ENCODE data around the gene FRYL.

The FRYL gene

GRCh38 chr4:48774760-48775710 lies 5.0 kb downstream of the FRYL start:
- TF ChIP-seq FOXM1 (IDR thresholded peaks at IDR 0.05; ENCODE audit: borderline replicate concordance, low read depth) (no peak), NFIC (IDR thresholded peaks at IDR 0.05) (no peak), CREB1 (IDR thresholded peaks at IDR 0.05; ENCODE audit: low read depth) (no peak), TEAD4 (IDR thresholded peaks at IDR 0.05) (no peak), TAF1 (IDR thresholded peaks at IDR 0.05; ENCODE audit: low read depth) (no peak), TCF12 (IDR thresholded peaks at IDR 0.05; ENCODE audit: low read depth) (no peak), EGR1 (IDR thresholded peaks at IDR 0.05) (no peak), ZBTB7A (IDR thresholded peaks at IDR 0.05; ENCODE audit: low read depth) (no peak), MAX (IDR thresholded peaks at IDR 0.05) (no peak), CEBPB (IDR thresholded peaks at IDR 0.05) (no peak), RAD21 (IDR thresholded peaks at IDR 0.05; ENCODE audit: low read depth) (no peak), EP300 (IDR thresholded peaks at IDR 0.05; ENCODE audit: borderline replicate concordance) (no peak), YY1 (IDR thresholded peaks at IDR 0.05; ENCODE audit: low read depth) (no peak), REST (IDR thresholded peaks at IDR 0.05; ENCODE audit: low read depth) (no peak)
- TF ChIP-seq, protein P1, sequence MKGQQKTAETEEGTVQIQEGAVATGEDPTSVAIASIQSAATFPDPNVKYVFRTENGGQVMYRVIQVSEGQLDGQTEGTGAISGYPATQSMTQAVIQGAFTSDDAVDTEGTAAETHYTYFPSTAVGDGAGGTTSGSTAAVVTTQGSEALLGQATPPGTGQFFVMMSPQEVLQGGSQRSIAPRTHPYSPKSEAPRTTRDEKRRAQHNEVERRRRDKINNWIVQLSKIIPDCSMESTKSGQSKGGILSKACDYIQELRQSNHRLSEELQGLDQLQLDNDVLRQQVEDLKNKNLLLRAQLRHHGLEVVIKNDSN (IDR thresholded peaks at IDR 0.05), result no peak

- TF ChIP-seq EP300 (IDR thresholded peaks at IDR 0.05; ENCODE audit: borderline replicate concordance) (no peak), TEAD4 (IDR thresholded peaks at IDR 0.05) (no peak)
Measured at GRCh38 chr4:48772556-48772955, 7.5 kb downstream of the FRYL start.

- no peak for TF ChIP-seq NFIC (IDR thresholded peaks at IDR 0.05)
- no peak for TF ChIP-seq CEBPB (IDR thresholded peaks at IDR 0.05)
- TF ChIP-seq CREB1 (IDR thresholded peaks at IDR 0.05; ENCODE audit: low read depth), result no peak
- TF ChIP-seq YY1 (IDR thresholded peaks at IDR 0.05; ENCODE audit: low read depth), result no peak
- TF ChIP-seq REST (IDR thresholded peaks at IDR 0.05; ENCODE audit: low read depth), result no peak
- TF ChIP-seq FOXM1 (IDR thresholded peaks at IDR 0.05; ENCODE audit: borderline replicate concordance, low read depth), result no peak
- no peak for TF ChIP-seq TEAD4 (IDR thresholded peaks at IDR 0.05)
- TF ChIP-seq, protein P1 (IDR thresholded peaks at IDR 0.05), result no peak
- TF ChIP-seq TCF12 (IDR thresholded peaks at IDR 0.05; ENCODE audit: low read depth), result no peak
- no peak for TF ChIP-seq TAF1 (IDR thresholded peaks at IDR 0.05; ENCODE audit: low read depth)
- no peak for TF ChIP-seq MAX (IDR thresholded peaks at IDR 0.05)
- no peak for TF ChIP-seq EGR1 (IDR thresholded peaks at IDR 0.05)
- TF ChIP-seq EP300 (IDR thresholded peaks at IDR 0.05; ENCODE audit: borderline replicate concordance), result no peak
- no peak for TF ChIP-seq RAD21 (IDR thresholded peaks at IDR 0.05; ENCODE audit: low read depth)
- no peak for TF ChIP-seq ZBTB7A (IDR thresholded peaks at IDR 0.05; ENCODE audit: low read depth)
Measured at GRCh38 chr4:48767055-48767929, 12.8 kb downstream of the FRYL start.

DNA sequence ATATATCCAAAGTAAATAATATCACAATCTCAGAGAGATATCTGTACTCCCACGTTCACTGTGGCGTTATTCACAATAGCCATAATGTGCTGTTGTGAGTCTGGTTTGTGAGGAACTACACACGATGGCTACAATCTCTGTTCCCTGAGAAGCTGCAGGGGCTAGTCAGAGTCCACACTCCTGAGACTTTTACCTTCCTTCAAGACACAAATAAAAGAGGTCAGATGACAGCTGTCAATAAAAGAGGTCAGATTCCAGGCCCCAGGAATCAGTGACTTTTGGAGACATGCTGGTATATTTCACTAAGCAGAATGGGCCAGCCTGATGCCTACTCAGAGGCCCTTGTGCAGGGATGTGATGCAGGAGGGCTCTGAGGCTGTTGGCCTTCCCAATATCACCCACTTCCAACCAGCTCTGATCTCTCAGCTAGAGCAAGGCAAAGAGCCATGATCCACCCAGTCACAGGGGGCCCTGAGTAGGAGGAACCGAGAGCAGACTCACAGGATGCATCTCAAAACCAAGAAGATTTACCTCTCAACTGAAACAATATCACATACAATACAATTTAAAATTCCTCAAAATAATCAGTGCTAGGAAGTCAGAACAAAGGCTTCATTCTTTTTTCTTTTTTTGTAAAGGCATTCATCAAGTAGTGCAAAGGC lies 13.8 kb downstream of the FRYL start:
- TF ChIP-seq, protein P1 (IDR thresholded peaks at IDR 0.05), result no peak
- TF ChIP-seq TAF1 (IDR thresholded peaks at IDR 0.05; ENCODE audit: low read depth) (no peak), CEBPB (IDR thresholded peaks at IDR 0.05) (no peak), TEAD4 (IDR thresholded peaks at IDR 0.05) (no peak)
